IMR-90 (cell line): Measurements from ENCODE around the gene B3GAT1. TPM values are rescaled to one million over a fixed set of nuclear protein-coding genes. Genes with fewer than 3 reads are reported as not detected.

Experiments used
- ATAC-seq: fragments of 200-7000 bp; cut with Tn5 transposase; 2 replicates; pipeline ENCODE4 v1.9.1; 2020; ENCODE audit warnings: low read depth, mild to moderate bottlenecking, moderate library complexity
- BruUV-seq: library from RNA; stranded (reverse); fragments of 400-500 nt; replicated peaks from 2 replicates; lab custom pipeline; 2021; lab: Mats Ljungman, UMichigan
- CTCF ChIA-PET: fragments of 300-600 bp; formaldehyde crosslinking; extraction: SDS; loops from one replicate; lab custom pipeline; 2021; ENCODE audit warnings: antibody characterized with exemption; lab: Yijun Ruan, JAX
- POLR2A ChIA-PET: fragments of 300-600 bp; sonication (Branson Sonifier 250); formaldehyde crosslinking; loops from one replicate; lab custom pipeline; 2022; ENCODE audit warnings: antibody characterized with exemption; ENCODE audit not compliant: unreplicated experiment; lab: Charles Lee
- DNase-seq: peaks from one replicate; pipeline ENCODE4 v3.0.0; 2013
- H2AFZ ChIP-seq: replicated peaks from 2 replicates; pipeline ENCODE3; 2013; ENCODE audit warnings: low read length, mild to moderate bottlenecking; ENCODE audit not compliant: poor library complexity
- H2AK5ac ChIP-seq: 2 replicates; pipeline ENCODE4 v1.6.1; 2013; ENCODE audit warnings: low read depth, low read length, inconsistent platforms
- H2AK9ac ChIP-seq: replicated peaks from 2 replicates; pipeline ENCODE3; 2013; ENCODE audit warnings: mild to moderate bottlenecking, low read depth, low read length, moderate library complexity; ENCODE audit not compliant: poor library complexity
- H2BK120ac ChIP-seq: 2 replicates; pipeline ENCODE4 v1.6.1; 2013; ENCODE audit warnings: low read depth, low read length, inconsistent platforms
- H2BK15ac ChIP-seq: 3 replicates; pipeline ENCODE4 v1.6.1; 2013; ENCODE audit warnings: low read depth, low read length, inconsistent platforms
- H2BK20ac ChIP-seq: 2 replicates; pipeline ENCODE4 v1.6.1; 2013; ENCODE audit warnings: low read depth, mild to moderate bottlenecking, inconsistent platforms, low read length, moderate library complexity
- H2BK5ac ChIP-seq: 2 replicates; pipeline ENCODE4 v1.6.1; 2013; ENCODE audit warnings: mild to moderate bottlenecking, low read depth, low read length, inconsistent platforms; ENCODE audit not compliant: poor library complexity, severe bottlenecking
- H3K14ac ChIP-seq: replicated peaks from 2 replicates; pipeline ENCODE4 v1.6.1; 2013; ENCODE audit warnings: low read depth, low read length, inconsistent platforms
- H3K18ac ChIP-seq: 2 replicates; pipeline ENCODE4 v1.6.1; 2013; ENCODE audit warnings: low read depth, low read length, control low read depth
- H3K23ac ChIP-seq: 2 replicates; pipeline ENCODE4 v1.6.1; 2013; ENCODE audit warnings: low read depth, low read length, inconsistent platforms
- H3K27ac ChIP-seq: 2 replicates; pipeline ENCODE4 v1.5.1; 2013; ENCODE audit warnings: mild to moderate bottlenecking, control low read depth, low read length; ENCODE audit not compliant: insufficient read depth
- H3K27me3 ChIP-seq: 2 replicates; pipeline ENCODE4 v1.6.1; 2013; ENCODE audit warnings: low read length; ENCODE audit not compliant: control insufficient read depth, insufficient read depth
- H3K36me3 ChIP-seq: 2 replicates; pipeline ENCODE4 v1.6.1; 2013; ENCODE audit warnings: low read length, mixed read lengths; ENCODE audit not compliant: control insufficient read depth, insufficient read depth
- H3K4ac ChIP-seq: 2 replicates; pipeline ENCODE4 v1.6.1; 2013; ENCODE audit warnings: low read depth, low read length, inconsistent platforms
- H3K4me1 ChIP-seq: 2 replicates; pipeline ENCODE4 v1.6.1; 2013; ENCODE audit warnings: low read length, mixed read lengths; ENCODE audit not compliant: control insufficient read depth, insufficient read depth
- H3K4me2 ChIP-seq: 2 replicates; pipeline ENCODE4 v1.6.1; 2013; ENCODE audit warnings: low read depth, mild to moderate bottlenecking, control low read depth, low read length, moderate library complexity
- H3K4me3 ChIP-seq: 2 replicates; pipeline ENCODE4 v1.5.1; 2013; ENCODE audit warnings: low read depth, mild to moderate bottlenecking, control low read depth, low read length, moderate library complexity; ENCODE audit not compliant: insufficient read depth
- H3K56ac ChIP-seq: 2 replicates; pipeline ENCODE4 v1.6.1; 2013; ENCODE audit warnings: low read length, inconsistent platforms; ENCODE audit not compliant: insufficient read depth; ENCODE audit errors: extremely low read depth
- H3K79me1 ChIP-seq, 2 experiments: 2 replicates each; pipeline ENCODE4 v1.6.1; 2013; ENCODE audit warnings: low read length in 2 of 2, inconsistent platforms in 1 of 2, low read depth in 1 of 2
- H3K9ac ChIP-seq: 2 replicates; pipeline ENCODE4 v1.6.1; 2013; ENCODE audit warnings: low read depth, low read length, control low read depth
- H3K9me1 ChIP-seq: 2 replicates; pipeline ENCODE4 v1.6.1; 2013; ENCODE audit warnings: low read length, inconsistent platforms; ENCODE audit not compliant: insufficient read depth
- H3K9me3 ChIP-seq: 2 replicates; pipeline ENCODE4 v1.6.1; 2013; ENCODE audit warnings: low read length; ENCODE audit not compliant: control insufficient read depth, insufficient read depth
- H4K20me1 ChIP-seq: 2 replicates; pipeline ENCODE4 v1.6.1; 2013; ENCODE audit warnings: low read length, inconsistent platforms; ENCODE audit not compliant: insufficient read depth
- H4K5ac ChIP-seq: 2 replicates; pipeline ENCODE4 v1.6.1; 2013; ENCODE audit warnings: mild to moderate bottlenecking, low read depth, low read length, control low read depth
- H4K8ac ChIP-seq, 2 experiments: 2 replicates each; pipeline ENCODE4 v1.6.1; 2013; ENCODE audit warnings: low read depth in 2 of 2, low read length in 2 of 2, control low read depth in 1 of 2, inconsistent platforms in 1 of 2
- H4K91ac ChIP-seq: 2 replicates; pipeline ENCODE4 v1.6.1; 2013; ENCODE audit warnings: low read depth, low read length, inconsistent platforms; ENCODE audit not compliant: insufficient read depth
- BHLHE40 ChIP-seq: fragments of 150-350 bp; IDR thresholded peaks from 2 replicates; pipeline ENCODE4 v1.6.1; 2016; ENCODE audit warnings: mild to moderate bottlenecking, low read depth, low read length
- CEBPB ChIP-seq: IDR thresholded peaks from 2 replicates; pipeline ENCODE4 v1.6.1; 2012; ENCODE audit warnings: low read depth, low read length, improper control_type of control experiment
- CHD1 ChIP-seq: IDR thresholded peaks from 2 replicates; pipeline ENCODE4 v1.6.1; 2012; ENCODE audit warnings: low read depth, low read length, improper control_type of control experiment
- FOS ChIP-seq: fragments of 150-350 bp; IDR thresholded peaks from 2 replicates; pipeline ENCODE4 v1.6.1; 2016; ENCODE audit warnings: low read depth, low read length
- MAFK ChIP-seq: IDR thresholded peaks from 2 replicates; pipeline ENCODE4 v1.6.1; 2012; ENCODE audit warnings: low read depth, low read length, improper control_type of control experiment
- MAZ ChIP-seq: IDR thresholded peaks from 2 replicates; pipeline ENCODE4 v1.6.1; 2012; ENCODE audit warnings: low read depth, mild to moderate bottlenecking, low read length, improper control_type of control experiment, moderate library complexity, borderline replicate concordance
- MXI1 ChIP-seq: IDR thresholded peaks from 2 replicates; pipeline ENCODE4 v1.6.1; 2012; ENCODE audit warnings: low read depth, mild to moderate bottlenecking, low read length, moderate library complexity, borderline replicate concordance
- NFE2L2 ChIP-seq: fragments of 150-350 bp; IDR thresholded peaks from 2 replicates; pipeline ENCODE4 v1.6.1; 2016; ENCODE audit warnings: low read depth, mild to moderate bottlenecking, low read length
- POLR2A ChIP-seq: IDR thresholded peaks from 2 replicates; pipeline ENCODE4 v1.6.1; 2012; ENCODE audit warnings: mild to moderate bottlenecking, low read depth, low read length
- RAD21 ChIP-seq: IDR thresholded peaks from 2 replicates; pipeline ENCODE4 v1.6.1; 2012; ENCODE audit warnings: low read length, improper control_type of control experiment
- RCOR1 ChIP-seq: IDR thresholded peaks from 2 replicates; pipeline ENCODE4 v1.6.1; 2012; ENCODE audit warnings: mild to moderate bottlenecking, low read length, improper control_type of control experiment; ENCODE audit not compliant: insufficient replicate concordance
- RFX5 ChIP-seq: IDR thresholded peaks from 2 replicates; pipeline ENCODE4 v1.8.0; 2012; ENCODE audit warnings: low read depth, mild to moderate bottlenecking, low read length, moderate library complexity
- SMC3 ChIP-seq: fragments of 150-350 bp; IDR thresholded peaks from 2 replicates; pipeline ENCODE4 v1.6.1; 2016; ENCODE audit warnings: low read depth, mild to moderate bottlenecking, antibody characterized with exemption, low read length, moderate library complexity
- WGBS, 2 experiments: methylation state at CpG; one replicate each; pipeline versions ENCODE4 v1.1.5 to v1.1.7; 2013; ENCODE audit warnings: missing lambda C conversion rate in 2 of 2; ENCODE audit not compliant: insufficient read length in 1 of 2; ENCODE audit errors: extremely low coverage in 2 of 2; 5-methylcytosine and 5-hydroxymethylcytosine counted together
- dilution Hi-C: fragments of 300-500 bp; cut with HindIII; formaldehyde crosslinking; loops from one replicate; pipeline ENCODE4 v1.14.3; 2018; ENCODE audit warnings: low sequenced_read_pairs; ENCODE audit not compliant: unreplicated experiment
- in situ Hi-C: fragments of 300-500 bp; cut with MboI; formaldehyde crosslinking; loops from 3 replicates; pipeline ENCODE4 v1.14.3; 2019; ENCODE audit warnings: low sequenced_read_pairs, inconsistent platforms, mixed read lengths
- intact Hi-C: fragments of 100-400 bp; cut with micrococcal nuclease; formaldehyde crosslinking; loops from 2 replicates; pipeline ENCODE4 v1.10.0; 2022
- polyA plus RNA-seq, 3 experiments: library from polyadenylated mRNA; depleted of rRNA; stranded (reverse); fragments of >200 nt; gene quantifications; 2 replicates each; pipeline ENCODE4 v1.2.3, GENCODE V29; 2012; ENCODE audit warnings: low replicate concordance in 1 of 3
- total RNA-seq: library from RNA; depleted of rRNA; stranded (reverse); fragments of >200 nt; gene quantifications from 2 replicates; pipeline ENCODE4 v1.2.3, GENCODE V29; 2012
- TF ChIP-seq, protein P1 (sequence below): fragments of 150-350 bp; IDR thresholded peaks from 2 replicates; pipeline ENCODE4 v1.6.1; 2016; ENCODE audit warnings: low read depth, mild to moderate bottlenecking, low read length, moderate library complexity, borderline replicate concordance
- TF ChIP-seq, protein P2 (sequence below): fragments of 150-350 bp; IDR thresholded peaks from 2 replicates; pipeline ENCODE4 v1.6.1; 2017; ENCODE audit warnings: mild to moderate bottlenecking, antibody characterized with exemption, low read length, low read depth
- TF ChIP-seq, protein P3 (sequence below): conservative IDR thresholded peaks from 2 replicates; pipeline ENCODE4 v1.5.1; 2012; ENCODE audit warnings: mild to moderate bottlenecking, low read depth, low read length, improper control_type of control experiment

Gene B3GAT1
- total and polyA plus RNA-seq, 2 of the 4 experiments (the other 2 are of a cell fraction): not detected

DNA sequence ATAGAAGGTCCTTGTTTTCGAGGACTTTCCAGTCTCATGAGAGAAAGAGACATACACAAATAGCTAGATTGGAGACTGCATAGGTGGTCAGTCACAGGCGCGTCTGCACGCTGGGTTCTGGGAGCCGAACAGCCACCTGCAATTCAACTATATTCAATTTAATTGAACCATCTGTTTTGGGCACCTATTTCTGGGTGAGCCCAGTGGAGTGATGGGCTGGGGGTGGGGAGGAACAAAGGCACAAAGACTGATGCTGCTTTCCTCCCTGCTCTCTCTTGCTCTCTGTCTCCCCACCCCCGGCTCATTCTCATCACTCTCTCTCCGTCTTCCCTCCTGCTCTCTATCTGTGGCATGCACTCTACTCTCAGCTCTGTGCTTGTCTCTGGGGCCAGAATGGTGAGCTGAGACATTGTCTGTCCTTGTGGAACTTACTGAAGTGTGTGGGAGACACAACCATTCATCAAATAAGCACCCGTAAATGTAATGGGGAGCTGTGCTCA is 48.1 kb upstream of the B3GAT1 start:
- H3K79me1 ChIP-seq: no peaks in the 10 kb centered on the region
- H3K27ac ChIP-seq: no peak overlapping the region
- CTCF ChIA-PET: no interaction called here
- dilution Hi-C loops (no loop called here), in situ Hi-C loops (no loop called here), intact Hi-C loops (no loop called here)
- no peak overlapping the region for H2BK20ac ChIP-seq
- no peak overlapping the region for H2AK5ac ChIP-seq
- no peak overlapping the region for H2BK5ac ChIP-seq
- peaks cover 36% of the 10 kb centered on the region for H3K9me3 ChIP-seq
- H3K36me3 ChIP-seq: no peaks in the 10 kb centered on the region
- no CpG with 5 or more reads among the region's 8 CpGs for WGBS, 2 experiments
- BruUV-seq: no TSS peak
- H3K27me3 ChIP-seq: no peaks in the 10 kb centered on the region
- TF ChIP-seq RAD21: no peak
- no peak for TF ChIP-seq RFX5
- no peak for TF ChIP-seq MAFK
- TF ChIP-seq, protein P1, sequence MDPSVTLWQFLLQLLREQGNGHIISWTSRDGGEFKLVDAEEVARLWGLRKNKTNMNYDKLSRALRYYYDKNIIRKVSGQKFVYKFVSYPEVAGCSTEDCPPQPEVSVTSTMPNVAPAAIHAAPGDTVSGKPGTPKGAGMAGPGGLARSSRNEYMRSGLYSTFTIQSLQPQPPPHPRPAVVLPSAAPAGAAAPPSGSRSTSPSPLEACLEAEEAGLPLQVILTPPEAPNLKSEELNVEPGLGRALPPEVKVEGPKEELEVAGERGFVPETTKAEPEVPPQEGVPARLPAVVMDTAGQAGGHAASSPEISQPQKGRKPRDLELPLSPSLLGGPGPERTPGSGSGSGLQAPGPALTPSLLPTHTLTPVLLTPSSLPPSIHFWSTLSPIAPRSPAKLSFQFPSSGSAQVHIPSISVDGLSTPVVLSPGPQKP: no peak
- TF ChIP-seq CEBPB: no peak
- TF ChIP-seq, protein P2, sequence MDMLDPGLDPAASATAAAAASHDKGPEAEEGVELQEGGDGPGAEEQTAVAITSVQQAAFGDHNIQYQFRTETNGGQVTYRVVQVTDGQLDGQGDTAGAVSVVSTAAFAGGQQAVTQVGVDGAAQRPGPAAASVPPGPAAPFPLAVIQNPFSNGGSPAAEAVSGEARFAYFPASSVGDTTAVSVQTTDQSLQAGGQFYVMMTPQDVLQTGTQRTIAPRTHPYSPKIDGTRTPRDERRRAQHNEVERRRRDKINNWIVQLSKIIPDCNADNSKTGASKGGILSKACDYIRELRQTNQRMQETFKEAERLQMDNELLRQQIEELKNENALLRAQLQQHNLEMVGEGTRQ: no peak
- no peak for TF ChIP-seq SMC3
- no peak for TF ChIP-seq NFE2L2
- no peak for TF ChIP-seq FOS
- TF ChIP-seq MAZ: no peak
- TF ChIP-seq, protein P3, sequence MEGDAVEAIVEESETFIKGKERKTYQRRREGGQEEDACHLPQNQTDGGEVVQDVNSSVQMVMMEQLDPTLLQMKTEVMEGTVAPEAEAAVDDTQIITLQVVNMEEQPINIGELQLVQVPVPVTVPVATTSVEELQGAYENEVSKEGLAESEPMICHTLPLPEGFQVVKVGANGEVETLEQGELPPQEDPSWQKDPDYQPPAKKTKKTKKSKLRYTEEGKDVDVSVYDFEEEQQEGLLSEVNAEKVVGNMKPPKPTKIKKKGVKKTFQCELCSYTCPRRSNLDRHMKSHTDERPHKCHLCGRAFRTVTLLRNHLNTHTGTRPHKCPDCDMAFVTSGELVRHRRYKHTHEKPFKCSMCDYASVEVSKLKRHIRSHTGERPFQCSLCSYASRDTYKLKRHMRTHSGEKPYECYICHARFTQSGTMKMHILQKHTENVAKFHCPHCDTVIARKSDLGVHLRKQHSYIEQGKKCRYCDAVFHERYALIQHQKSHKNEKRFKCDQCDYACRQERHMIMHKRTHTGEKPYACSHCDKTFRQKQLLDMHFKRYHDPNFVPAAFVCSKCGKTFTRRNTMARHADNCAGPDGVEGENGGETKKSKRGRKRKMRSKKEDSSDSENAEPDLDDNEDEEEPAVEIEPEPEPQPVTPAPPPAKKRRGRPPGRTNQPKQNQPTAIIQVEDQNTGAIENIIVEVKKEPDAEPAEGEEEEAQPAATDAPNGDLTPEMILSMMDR: no peak
- TF ChIP-seq CHD1: no peak
- TF ChIP-seq POLR2A: no peak
- no peak for TF ChIP-seq RCOR1
- TF ChIP-seq BHLHE40: no peak
- no peak for TF ChIP-seq MXI1
- H3K9me1 ChIP-seq: no peaks in the 10 kb centered on the region
- no peaks in the 10 kb centered on the region for H3K4me1 ChIP-seq
- H4K91ac ChIP-seq: no peak overlapping the region
- no peak for DNase-seq
- no peak overlapping the region for H4K5ac ChIP-seq
- H2AK9ac ChIP-seq: no peak overlapping the region
- no peak overlapping the region for H2BK15ac ChIP-seq
- no peak overlapping the region for H3K4me3 ChIP-seq
- no peak overlapping the region for H3K18ac ChIP-seq
- H3K23ac ChIP-seq: no peak overlapping the region
- no peaks in the 10 kb centered on the region for H4K20me1 ChIP-seq
- POLR2A ChIA-PET: no interaction called here
- no peak overlapping the region for H3K4ac ChIP-seq
- H3K4me2 ChIP-seq: no peak overlapping the region
- H2AFZ ChIP-seq: no peak overlapping the region
- H4K8ac ChIP-seq: no peak overlapping the region
- H3K14ac ChIP-seq: no peak overlapping the region
- no peak overlapping the region for H3K56ac ChIP-seq
- no peak overlapping the region for H3K9ac ChIP-seq
- H2BK120ac ChIP-seq: no peak overlapping the region
- no peak for ATAC-seq
